BJ (cell line): ENCODE measurements around the gene ACER3. TPM values are rescaled to one million over a fixed set of nuclear protein-coding genes. Genes with fewer than 3 reads are reported as not detected.
A peak's percentile ranks its signal among the peaks of the same experiment; 100 is the strongest.

ENCODE experiments used
- CTCF ChIA-PET: fragments of 350-600 bp; formaldehyde crosslinking; extraction: SDS; loops from one replicate; lab custom pipeline; 2021; ENCODE audit warnings: antibody characterized with exemption, inconsistent platforms; lab: Yijun Ruan, JAX
- POLR2A ChIA-PET: fragments of 300-600 bp; sonication (Branson Sonifier 250); formaldehyde crosslinking; extraction: SDS; loops from one replicate; lab custom pipeline; 2021; ENCODE audit warnings: antibody characterized with exemption; lab: Charles Lee
- DNase-seq: peaks from one replicate; pipeline ENCODE4 v3.0.0-alpha.2; 2011; ENCODE audit warnings: low read depth
- H3K27me3 ChIP-seq: 2 replicates; pipeline ENCODE4 v1.6.0; 2011; ENCODE audit warnings: low read length; ENCODE audit not compliant: control insufficient read depth, insufficient read depth
- H3K36me3 ChIP-seq: 2 replicates; pipeline ENCODE4 v1.5.1; 2011; ENCODE audit warnings: low read length; ENCODE audit not compliant: control insufficient read depth, insufficient read depth
- H3K4me3 ChIP-seq: 2 replicates; pipeline ENCODE4 v1.5.1; 2011; ENCODE audit warnings: low read depth, mild to moderate bottlenecking, control low read depth, low read length
- polyA plus RNA-seq: library from polyadenylated mRNA; depleted of rRNA; stranded (reverse); fragments of >200 nt; gene quantifications from 2 replicates; pipeline ENCODE4 v1.2.3, GENCODE V29; 2011
- TF ChIP-seq, protein P1 (sequence below): IDR thresholded peaks from 2 replicates; pipeline ENCODE4 v1.5.1; 2011; ENCODE audit warnings: low read depth, mild to moderate bottlenecking, control low read depth, inconsistent platforms, low read length, moderate library complexity; ENCODE audit not compliant: insufficient read depth

Gene ACER3
- polyA plus RNA-seq, 1 experiment, result 9.7 TPM

DNA sequence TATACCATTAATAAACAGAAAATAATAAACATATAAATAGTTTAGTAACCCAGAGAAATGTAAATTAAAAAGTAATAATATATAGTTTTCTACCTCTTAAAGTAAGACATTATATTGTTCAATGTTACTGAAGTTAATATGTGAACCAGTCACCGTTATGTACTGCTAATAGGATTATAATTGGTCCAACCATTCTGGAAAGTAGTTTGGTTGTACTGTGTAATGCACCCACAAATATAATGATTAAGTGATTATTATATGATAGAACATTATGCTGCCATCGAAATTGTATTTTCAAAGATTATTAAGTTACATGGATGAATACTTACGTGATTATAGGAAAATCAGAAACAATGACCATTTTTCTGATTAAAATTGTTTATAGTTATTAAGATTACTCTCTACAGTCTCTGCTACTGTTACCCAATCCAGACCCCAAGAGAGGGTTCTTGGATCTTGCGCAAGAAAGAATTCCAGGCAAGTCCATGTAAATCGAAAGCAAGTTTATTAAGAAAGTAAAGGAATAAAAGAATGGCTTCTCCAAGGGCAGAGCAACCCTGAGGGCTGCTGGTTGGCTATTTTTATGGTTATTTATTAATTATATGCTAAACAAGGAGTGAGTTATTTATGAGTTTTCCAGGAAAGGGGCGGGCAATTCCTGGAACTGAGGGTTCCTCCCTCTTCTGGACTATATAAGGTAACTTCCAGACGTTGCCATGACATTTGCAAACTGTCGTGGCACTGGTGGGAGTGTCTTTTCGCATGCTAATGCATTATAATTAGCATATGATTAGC, 50.1 kb downstream of the ACER3 start:
- Histone ChIP-seq H3K4me3 (no peak overlapping the region), H3K36me3 (no peaks in the 10 kb centered on the region), H3K27me3 (no peaks in the 10 kb centered on the region)
- ChIA-PET CTCF (interaction anchor here (1.4 kb wide), 1 partner anchor 177 kb away, joined by 7 read pairs; no protein-coding TSS in a partner anchor), POLR2A (no interaction called here)
- DNase-seq, result no peak
- TF ChIP-seq, protein P1, sequence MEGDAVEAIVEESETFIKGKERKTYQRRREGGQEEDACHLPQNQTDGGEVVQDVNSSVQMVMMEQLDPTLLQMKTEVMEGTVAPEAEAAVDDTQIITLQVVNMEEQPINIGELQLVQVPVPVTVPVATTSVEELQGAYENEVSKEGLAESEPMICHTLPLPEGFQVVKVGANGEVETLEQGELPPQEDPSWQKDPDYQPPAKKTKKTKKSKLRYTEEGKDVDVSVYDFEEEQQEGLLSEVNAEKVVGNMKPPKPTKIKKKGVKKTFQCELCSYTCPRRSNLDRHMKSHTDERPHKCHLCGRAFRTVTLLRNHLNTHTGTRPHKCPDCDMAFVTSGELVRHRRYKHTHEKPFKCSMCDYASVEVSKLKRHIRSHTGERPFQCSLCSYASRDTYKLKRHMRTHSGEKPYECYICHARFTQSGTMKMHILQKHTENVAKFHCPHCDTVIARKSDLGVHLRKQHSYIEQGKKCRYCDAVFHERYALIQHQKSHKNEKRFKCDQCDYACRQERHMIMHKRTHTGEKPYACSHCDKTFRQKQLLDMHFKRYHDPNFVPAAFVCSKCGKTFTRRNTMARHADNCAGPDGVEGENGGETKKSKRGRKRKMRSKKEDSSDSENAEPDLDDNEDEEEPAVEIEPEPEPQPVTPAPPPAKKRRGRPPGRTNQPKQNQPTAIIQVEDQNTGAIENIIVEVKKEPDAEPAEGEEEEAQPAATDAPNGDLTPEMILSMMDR, result no peak

DNA sequence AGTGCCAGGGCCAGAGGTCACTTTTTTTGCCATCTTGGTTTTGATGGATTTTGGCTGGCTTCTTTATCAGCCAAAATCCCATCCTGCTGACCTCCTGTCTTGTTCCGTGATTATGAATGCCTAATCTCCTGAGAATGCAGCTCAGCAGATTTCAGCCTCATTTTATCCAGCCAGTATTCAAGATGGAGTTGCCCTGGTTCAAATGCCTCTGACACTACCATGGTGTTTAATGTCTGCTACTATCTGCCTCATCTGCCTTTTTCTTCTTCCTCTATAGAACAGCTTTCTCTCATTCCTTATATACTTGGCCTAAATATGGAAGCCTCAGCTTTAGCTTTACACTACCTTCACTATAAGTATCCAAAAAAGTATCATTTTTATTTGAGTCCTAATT, 50.7 kb downstream of the ACER3 start:
- H3K27me3 ChIP-seq, result no peaks in the 10 kb centered on the region
- CTCF ChIA-PET, result interaction anchor here (1.0 to 1.4 kb wide), 3 partner anchors 102 to 177 kb away, joined by 3 to 7 read pairs (median 3); no protein-coding TSS in a partner anchor
- POLR2A ChIA-PET, result no interaction called here
- no peak for DNase-seq
- TF ChIP-seq, protein P1, result no peak
- H3K4me3 ChIP-seq, result no peak overlapping the region
- no peaks in the 10 kb centered on the region for H3K36me3 ChIP-seq

DNA sequence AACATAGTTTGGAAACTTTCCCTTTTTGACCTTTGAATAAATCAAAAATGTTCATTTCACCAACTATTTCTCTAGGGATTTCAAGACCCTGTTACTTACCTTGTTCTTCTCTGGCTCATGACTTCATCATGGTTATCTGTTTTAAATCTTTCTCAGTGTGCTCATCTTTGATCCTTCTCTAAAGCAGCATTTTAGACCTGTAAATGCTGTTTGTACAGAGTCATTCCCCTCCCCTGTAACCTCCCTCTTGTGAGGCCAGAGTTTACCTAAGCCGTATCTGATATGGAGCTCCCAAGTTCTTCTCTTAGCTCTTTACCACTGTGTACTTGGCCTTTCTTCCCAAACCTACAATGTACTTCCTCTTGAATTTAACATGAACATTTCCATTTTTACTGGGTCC, 56.0 kb downstream of the ACER3 start:
- TF ChIP-seq, protein P1, result no peak
- Histone ChIP-seq H3K36me3 (no peaks in the 10 kb centered on the region), H3K4me3 (no peak overlapping the region), H3K27me3 (no peaks in the 10 kb centered on the region)
- no peak for DNase-seq
- ChIA-PET CTCF (interaction anchor here (0.9 to 7.1 kb wide), 3 partner anchors 103 to 184 kb away, joined by 3 to 200 read pairs (median 127); no protein-coding TSS in a partner anchor), POLR2A (no interaction called here)

DNA sequence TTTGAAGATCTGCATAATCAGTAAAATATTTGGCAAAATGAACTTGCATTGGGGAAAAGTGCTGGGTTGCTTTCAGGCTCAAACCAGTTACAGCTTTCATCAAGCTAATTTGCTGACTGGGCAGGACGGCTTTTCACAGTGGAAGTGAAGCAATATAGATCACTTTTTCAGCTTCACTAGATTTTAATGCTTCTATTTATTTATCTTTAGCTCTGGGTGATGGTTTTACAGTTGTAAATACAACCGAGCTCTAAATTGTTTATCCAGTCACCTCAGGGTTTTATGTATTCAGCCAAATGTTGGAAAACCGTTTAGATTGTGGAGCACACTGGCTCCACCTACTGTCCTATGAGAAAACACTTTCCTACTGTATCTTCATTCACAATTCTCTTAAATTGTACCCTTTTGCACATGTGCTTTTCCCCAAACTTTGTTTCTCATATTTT, 58.2 kb downstream of the ACER3 start:
- Histone ChIP-seq H3K36me3 (no peaks in the 10 kb centered on the region), H3K27me3 (no peaks in the 10 kb centered on the region), H3K4me3 (no peak overlapping the region)
- ChIA-PET CTCF (interaction anchor here (0.6 to 7.1 kb wide), 37 partner anchors 10 to 269 kb away, joined by 3 to 200 read pairs (median 4); no protein-coding TSS in a partner anchor), POLR2A (no interaction called here)
- TF ChIP-seq, protein P1, result peak; percentile 77
- DNase-seq, result no peak

DNA sequence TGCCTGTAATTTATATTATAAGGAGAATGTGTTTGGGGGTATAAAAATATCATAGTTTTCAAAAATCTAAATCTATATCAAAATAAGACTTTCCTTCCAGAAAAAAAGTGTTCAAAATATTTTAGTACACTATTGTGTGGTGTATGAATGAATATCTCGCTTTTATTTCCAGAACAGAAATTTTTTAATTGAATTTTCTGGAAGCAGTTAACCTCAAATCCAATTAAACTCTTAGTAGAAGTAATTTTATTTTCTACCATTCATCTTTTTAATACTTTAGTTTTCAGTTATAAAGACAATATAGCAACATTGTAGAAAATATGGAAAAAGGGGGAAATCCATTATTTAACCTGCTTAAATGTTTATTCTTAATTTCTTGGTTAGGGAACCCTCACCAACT, 58.7 kb downstream of the ACER3 start:
- DNase-seq, result no peak
- Histone ChIP-seq H3K36me3 (no peaks in the 10 kb centered on the region), H3K4me3 (no peak overlapping the region), H3K27me3 (no peaks in the 10 kb centered on the region)
- ChIA-PET POLR2A (interaction anchor here (0.5 kb wide), 1 partner anchor 620 kb away, joined by 3 read pairs; no protein-coding TSS in a partner anchor), CTCF (interaction anchor here (0.5 to 7.1 kb wide), 49 partner anchors 9 to 376 kb away, joined by 3 to 200 read pairs (median 5); no protein-coding TSS in a partner anchor)
- TF ChIP-seq, protein P1, result no peak
